Adrenal gland (tissue), 5 donors: ENCODE data around the gene CFL1.

Experiments used
- CTCF ChIP-seq, 6 experiments: fragments of 450-650 bp in 4 of 6; fragments of 200-600 bp in 2 of 6; sonication (generic) in 1 of 6; IDR thresholded peaks; 1 replicate in 5 of 6; 2 replicates in 1 of 6; pipeline versions ENCODE4 v1.5.1 to v1.8.0; 2016 to 2021; ENCODE audit warnings: antibody characterized with exemption in 6 of 6, mild to moderate bottlenecking in 2 of 6, moderate library complexity in 1 of 6
- POLR2A ChIP-seq, 2 donors: fragments of 450-650 bp; IDR thresholded peaks; one replicate each; pipeline ENCODE4 v1.6.1; 2017; ENCODE audit warnings: antibody characterized with exemption in 2 of 2, mild to moderate bottlenecking in 2 of 2, moderate library complexity in 1 of 2
- donor health status: DM: no; HTN: no; CAD: no.

DNA sequence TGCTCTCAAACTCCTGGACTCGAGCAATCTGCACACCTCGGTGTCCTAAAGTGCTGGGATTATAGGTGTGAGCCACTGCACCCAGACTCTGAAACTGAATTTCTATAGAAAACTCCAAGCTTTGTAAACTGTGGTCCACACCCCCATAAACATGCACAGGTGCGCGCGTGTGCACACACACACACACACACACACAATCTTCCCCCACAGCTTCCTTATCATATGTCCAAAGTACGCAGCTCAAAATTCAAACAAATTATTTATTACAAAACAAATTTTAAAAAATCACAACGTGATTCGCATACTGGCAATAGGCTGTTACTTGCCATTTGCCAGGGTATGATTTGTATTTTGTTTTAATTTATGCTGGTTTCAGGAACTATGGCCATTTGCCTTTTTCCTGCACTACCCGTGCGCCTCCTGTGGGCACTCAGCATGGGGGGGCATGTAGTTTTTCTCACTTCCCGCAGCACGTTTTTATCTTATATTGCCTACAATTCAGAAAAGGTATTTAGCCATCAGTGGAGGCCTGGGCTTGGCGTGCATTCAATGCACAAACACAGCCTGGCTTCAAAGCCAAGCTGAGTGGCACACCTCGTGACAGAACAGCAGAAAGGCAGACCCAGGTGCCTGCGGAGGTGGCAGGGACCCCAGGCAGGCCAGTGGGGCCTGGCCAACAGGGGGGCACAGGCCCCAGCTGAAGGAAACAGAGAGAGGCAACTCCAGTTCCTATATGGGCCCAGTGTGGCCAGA is 35.0 kb downstream of the CFL1 start:
- no peak for TF ChIP-seq CTCF (IDR thresholded peaks at IDR 0.05)
- TF ChIP-seq POLR2A (IDR thresholded peaks at IDR 0.05) = no peak
